GM12801 (cell line): Measurements from ENCODE around the gene ERC2.

Experiments used
- CTCF ChIP-seq: IDR thresholded peaks from one replicate; pipeline ENCODE4 v1.5.1; 2011; ENCODE audit warnings: control low read depth; ENCODE audit not compliant: insufficient read length; ENCODE audit errors: extremely low read depth

Gene ERC2

DNA sequence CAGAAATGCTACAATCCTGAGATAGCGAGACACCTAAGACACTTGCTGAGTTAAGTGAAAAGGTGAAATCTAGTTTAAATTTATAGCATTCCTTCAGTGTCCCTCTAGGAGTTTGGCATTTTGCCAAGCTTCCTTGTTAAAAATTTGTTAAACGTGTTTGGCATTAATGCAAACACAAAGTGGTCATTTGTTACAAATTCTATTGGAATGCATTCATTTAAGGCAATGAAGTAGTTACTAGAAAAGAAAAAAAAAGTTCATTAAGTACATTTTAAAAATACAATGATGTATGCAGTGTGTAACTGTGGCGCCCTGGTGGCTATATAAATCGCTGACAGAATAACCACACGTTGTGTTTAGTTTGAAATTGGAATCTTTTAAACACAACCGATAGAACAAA lies 949.8 kb downstream of the ERC2 start:
- no peak for TF ChIP-seq CTCF

- TF ChIP-seq CTCF: no peak
These were observed 951.8 kb downstream of the ERC2 start for GRCh38 chr3:55516392-55517030.

GRCh38 chr3:55515550-55516246 lies 952.6 kb downstream of the ERC2 start:
- TF ChIP-seq CTCF: no peak

GRCh38 chr3:55514962-55515361 lies 953.3 kb downstream of the ERC2 start:
- no peak for TF ChIP-seq CTCF

DNA sequence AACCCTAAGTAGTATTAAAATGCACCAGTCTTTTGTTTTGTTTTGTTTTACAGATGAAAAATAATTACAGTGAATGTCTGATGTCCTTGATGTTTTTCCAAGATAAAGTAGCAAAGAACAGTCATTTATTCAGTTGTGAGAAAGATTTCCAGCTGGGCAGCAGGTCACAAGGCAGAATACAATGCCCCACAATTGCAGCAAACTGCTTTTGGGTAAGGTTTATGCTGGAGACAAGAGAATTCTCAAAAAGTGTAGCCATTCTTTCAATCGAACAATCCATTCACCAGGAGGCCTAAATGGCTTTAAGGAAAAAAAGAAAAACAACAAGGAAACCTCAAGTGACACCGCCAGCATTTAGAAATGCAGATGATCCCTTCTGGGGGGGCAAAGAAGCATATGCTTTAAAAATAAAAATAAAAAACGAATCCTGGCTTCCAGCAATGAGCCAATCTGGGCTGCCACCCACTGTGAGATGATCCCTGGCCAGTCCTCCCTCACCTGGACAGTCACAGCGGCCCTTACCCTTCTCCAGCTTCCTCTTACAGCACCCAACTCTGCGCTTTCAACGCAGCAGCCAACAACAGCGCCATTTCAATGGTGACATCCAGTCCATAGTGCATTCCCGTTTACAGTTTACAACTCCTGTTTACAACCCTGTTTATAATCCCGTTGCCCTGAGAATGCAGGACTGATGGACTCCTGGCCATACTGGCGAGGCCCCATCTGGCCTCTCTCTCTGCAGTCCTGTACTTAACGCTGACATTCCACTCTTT lies 955.5 kb downstream of the ERC2 start:
- no peak for TF ChIP-seq CTCF

DNA sequence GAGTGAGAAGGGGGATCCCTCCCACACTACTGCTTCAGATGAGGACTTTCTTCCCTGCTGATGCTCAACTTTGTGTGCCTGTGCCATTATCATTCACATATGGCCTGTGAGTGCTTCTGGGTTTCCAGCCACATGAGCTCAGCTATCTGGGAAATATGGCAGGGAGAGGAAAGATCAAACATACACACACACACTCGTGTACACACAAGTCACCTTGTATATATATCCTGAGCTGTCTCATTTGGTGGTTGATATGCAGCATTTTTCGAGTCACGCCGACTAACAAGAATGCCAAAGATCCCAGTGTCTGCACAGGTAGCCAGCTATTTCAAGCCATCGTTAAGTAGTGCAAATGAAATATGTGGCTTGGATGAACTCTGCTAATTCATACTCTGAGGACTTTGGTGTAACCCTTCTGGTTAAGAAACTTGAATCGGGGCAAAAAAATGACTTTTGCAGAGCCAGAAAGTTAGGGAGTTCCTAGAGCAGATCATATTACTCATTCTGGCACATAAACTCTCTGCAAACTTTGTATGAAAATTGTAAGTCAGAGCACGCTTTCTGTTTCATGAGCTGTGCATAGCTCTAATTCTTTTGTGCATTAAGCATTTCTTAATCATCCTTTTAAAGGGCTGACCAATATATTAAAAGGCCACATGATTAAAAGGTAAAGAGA lies 956.2 kb downstream of the ERC2 start:
- no peak for TF ChIP-seq CTCF

GRCh38 chr3:55508335-55508734 lies 959.9 kb downstream of the ERC2 start:
- TF ChIP-seq CTCF: no peak
